ENCODE results near the gene C6orf132.
A peak's percentile ranks its signal among the peaks of the same experiment; 100 is the strongest.

DNA sequence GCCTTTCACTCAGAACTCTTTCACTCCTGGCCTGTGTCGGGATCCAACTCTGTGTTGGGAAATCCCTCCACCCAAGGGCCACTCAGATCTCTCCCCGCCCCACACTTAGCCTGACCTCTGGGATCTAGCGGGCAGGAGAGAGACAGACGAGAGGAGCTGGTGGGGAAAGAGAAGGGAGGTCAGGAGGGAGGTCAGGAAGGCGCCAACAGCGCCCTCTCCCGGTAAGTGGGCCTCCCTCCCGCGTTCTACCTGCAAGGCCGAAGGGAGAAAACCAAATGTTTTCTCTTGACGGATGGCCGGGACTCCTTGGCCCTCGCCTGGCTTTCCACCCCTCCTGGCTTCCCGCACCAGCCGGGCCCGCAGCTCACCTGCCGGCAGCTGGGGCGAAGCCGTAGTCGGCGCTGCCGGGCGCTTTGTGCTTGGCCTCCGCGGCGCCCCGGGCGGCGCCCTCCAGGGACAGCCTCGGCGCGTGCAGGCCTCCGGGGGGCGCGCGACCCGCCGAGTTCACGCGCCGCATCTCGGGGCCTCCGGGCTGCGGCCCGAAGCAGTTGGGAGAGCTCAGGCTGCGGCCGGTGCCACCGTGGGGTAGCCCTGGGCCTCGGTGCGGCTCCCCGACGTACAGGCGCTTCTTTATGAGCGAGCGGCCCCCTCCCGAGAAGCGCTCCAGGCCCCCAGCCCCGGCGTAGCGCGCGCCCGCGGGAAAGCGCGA is 38.2 kb downstream of the C6orf132 start:
- TF ChIP-seq, protein P1, sequence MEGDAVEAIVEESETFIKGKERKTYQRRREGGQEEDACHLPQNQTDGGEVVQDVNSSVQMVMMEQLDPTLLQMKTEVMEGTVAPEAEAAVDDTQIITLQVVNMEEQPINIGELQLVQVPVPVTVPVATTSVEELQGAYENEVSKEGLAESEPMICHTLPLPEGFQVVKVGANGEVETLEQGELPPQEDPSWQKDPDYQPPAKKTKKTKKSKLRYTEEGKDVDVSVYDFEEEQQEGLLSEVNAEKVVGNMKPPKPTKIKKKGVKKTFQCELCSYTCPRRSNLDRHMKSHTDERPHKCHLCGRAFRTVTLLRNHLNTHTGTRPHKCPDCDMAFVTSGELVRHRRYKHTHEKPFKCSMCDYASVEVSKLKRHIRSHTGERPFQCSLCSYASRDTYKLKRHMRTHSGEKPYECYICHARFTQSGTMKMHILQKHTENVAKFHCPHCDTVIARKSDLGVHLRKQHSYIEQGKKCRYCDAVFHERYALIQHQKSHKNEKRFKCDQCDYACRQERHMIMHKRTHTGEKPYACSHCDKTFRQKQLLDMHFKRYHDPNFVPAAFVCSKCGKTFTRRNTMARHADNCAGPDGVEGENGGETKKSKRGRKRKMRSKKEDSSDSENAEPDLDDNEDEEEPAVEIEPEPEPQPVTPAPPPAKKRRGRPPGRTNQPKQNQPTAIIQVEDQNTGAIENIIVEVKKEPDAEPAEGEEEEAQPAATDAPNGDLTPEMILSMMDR (conservative IDR thresholded peaks at IDR 0.05; ENCODE audit: low read depth in 2 of 2), result peak; percentile 80 to 87
- TF ChIP-seq JUNB (IDR thresholded peaks at IDR 0.05; ENCODE audit: unreplicated experiment) (no peak), EZH2 (IDR thresholded peaks at IDR 0.05; ENCODE audit: low read depth, unreplicated experiment) (no peak), EZH2phosphoT487 (IDR thresholded peaks at IDR 0.05; ENCODE audit: unreplicated experiment) (no peak), STAT1 (IDR thresholded peaks at IDR 0.05; ENCODE audit: unreplicated experiment) (no peak), POLR2AphosphoS5 (IDR thresholded peaks at IDR 0.05; ENCODE audit: low read depth) (peak; percentile 27; the same call in 1 of the 2 replicates), NANOG (IDR thresholded peaks at IDR 0.05; ENCODE audit: borderline replicate concordance) (no peak), CREB1 (CRISPR knock-in tag; IDR thresholded peaks at IDR 0.05; ENCODE audit: low read depth) (no peak), ZNF114 (CRISPR knock-in tag; IDR thresholded peaks at IDR 0.05) (no peak)
- TF ChIP-seq, protein P2, sequence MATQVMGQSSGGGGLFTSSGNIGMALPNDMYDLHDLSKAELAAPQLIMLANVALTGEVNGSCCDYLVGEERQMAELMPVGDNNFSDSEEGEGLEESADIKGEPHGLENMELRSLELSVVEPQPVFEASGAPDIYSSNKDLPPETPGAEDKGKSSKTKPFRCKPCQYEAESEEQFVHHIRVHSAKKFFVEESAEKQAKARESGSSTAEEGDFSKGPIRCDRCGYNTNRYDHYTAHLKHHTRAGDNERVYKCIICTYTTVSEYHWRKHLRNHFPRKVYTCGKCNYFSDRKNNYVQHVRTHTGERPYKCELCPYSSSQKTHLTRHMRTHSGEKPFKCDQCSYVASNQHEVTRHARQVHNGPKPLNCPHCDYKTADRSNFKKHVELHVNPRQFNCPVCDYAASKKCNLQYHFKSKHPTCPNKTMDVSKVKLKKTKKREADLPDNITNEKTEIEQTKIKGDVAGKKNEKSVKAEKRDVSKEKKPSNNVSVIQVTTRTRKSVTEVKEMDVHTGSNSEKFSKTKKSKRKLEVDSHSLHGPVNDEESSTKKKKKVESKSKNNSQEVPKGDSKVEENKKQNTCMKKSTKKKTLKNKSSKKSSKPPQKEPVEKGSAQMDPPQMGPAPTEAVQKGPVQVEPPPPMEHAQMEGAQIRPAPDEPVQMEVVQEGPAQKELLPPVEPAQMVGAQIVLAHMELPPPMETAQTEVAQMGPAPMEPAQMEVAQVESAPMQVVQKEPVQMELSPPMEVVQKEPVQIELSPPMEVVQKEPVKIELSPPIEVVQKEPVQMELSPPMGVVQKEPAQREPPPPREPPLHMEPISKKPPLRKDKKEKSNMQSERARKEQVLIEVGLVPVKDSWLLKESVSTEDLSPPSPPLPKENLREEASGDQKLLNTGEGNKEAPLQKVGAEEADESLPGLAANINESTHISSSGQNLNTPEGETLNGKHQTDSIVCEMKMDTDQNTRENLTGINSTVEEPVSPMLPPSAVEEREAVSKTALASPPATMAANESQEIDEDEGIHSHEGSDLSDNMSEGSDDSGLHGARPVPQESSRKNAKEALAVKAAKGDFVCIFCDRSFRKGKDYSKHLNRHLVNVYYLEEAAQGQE (IDR thresholded peaks at IDR 0.05; ENCODE audit: unreplicated experiment), result no peak
- TF ChIP-seq, protein P3, sequence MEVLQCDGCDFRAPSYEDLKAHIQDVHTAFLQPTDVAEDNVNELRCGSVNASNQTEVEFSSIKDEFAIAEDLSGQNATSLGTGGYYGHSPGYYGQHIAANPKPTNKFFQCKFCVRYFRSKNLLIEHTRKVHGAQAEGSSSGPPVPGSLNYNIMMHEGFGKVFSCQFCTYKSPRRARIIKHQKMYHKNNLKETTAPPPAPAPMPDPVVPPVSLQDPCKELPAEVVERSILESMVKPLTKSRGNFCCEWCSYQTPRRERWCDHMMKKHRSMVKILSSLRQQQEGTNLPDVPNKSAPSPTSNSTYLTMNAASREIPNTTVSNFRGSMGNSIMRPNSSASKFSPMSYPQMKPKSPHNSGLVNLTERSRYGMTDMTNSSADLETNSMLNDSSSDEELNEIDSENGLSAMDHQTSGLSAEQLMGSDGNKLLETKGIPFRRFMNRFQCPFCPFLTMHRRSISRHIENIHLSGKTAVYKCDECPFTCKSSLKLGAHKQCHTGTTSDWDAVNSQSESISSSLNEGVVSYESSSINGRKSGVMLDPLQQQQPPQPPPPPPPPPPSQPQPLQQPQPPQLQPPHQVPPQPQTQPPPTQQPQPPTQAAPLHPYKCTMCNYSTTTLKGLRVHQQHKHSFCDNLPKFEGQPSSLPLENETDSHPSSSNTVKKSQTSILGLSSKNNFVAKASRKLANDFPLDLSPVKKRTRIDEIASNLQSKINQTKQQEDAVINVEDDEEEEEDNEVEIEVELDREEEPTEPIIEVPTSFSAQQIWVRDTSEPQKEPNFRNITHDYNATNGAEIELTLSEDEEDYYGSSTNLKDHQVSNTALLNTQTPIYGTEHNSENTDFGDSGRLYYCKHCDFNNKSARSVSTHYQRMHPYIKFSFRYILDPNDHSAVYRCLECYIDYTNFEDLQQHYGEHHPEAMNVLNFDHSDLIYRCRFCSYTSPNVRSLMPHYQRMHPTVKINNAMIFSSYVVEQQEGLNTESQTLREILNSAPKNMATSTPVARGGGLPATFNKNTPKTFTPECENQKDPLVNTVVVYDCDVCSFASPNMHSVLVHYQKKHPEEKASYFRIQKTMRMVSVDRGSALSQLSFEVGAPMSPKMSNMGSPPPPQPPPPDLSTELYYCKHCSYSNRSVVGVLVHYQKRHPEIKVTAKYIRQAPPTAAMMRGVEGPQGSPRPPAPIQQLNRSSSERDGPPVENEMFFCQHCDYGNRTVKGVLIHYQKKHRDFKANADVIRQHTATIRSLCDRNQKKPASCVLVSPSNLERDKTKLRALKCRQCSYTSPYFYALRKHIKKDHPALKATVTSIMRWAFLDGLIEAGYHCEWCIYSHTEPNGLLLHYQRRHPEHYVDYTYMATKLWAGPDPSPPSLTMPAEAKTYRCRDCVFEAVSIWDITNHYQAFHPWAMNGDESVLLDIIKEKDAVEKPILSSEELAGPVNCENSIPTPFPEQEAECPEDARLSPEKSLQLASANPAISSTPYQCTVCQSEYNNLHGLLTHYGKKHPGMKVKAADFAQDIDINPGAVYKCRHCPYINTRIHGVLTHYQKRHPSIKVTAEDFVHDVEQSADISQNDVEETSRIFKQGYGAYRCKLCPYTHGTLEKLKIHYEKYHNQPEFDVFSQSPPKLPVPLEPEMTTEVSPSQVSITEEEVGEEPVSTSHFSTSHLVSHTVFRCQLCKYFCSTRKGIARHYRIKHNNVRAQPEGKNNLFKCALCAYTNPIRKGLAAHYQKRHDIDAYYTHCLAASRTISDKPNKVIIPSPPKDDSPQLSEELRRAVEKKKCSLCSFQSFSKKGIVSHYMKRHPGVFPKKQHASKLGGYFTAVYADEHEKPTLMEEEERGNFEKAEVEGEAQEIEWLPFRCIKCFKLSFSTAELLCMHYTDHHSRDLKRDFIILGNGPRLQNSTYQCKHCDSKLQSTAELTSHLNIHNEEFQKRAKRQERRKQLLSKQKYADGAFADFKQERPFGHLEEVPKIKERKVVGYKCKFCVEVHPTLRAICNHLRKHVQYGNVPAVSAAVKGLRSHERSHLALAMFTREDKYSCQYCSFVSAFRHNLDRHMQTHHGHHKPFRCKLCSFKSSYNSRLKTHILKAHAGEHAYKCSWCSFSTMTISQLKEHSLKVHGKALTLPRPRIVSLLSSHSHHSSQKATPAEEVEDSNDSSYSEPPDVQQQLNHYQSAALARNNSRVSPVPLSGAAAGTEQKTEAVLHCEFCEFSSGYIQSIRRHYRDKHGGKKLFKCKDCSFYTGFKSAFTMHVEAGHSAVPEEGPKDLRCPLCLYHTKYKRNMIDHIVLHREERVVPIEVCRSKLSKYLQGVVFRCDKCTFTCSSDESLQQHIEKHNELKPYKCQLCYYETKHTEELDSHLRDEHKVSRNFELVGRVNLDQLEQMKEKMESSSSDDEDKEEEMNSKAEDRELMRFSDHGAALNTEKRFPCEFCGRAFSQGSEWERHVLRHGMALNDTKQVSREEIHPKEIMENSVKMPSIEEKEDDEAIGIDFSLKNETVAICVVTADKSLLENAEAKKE (CRISPR knock-in tag; IDR thresholded peaks at IDR 0.05), result no peak
